NCI-H2196 treated with DMSO at 0.1 percent for 48 hours (cell line): ENCODE data around the gene RSPH10B2.
"Not testable (repeated sequence)": the region's sequence is repeated elsewhere in the genome, so short reads cannot be mapped to it uniquely, and the experiment has no call there.

Experiments
- DNase-seq: peaks from one replicate; lab custom pipeline; 2025; ENCODE audit not compliant: unreplicated experiment; lab: John Stamatoyannopoulos, UW

Gene RSPH10B2

GRCh38 chr7:6781581-6781980 is 27.7 kb downstream of the RSPH10B2 start:
- DNase-seq = not testable (repeated sequence)

- DNase-seq = not testable (repeated sequence)
Measured at GRCh38 chr7:6789353-6789752, 35.5 kb downstream of the RSPH10B2 start.

GRCh38 chr7:6792113-6792872 is 38.4 kb downstream of the RSPH10B2 start:
- not testable (repeated sequence) for DNase-seq

- DNase-seq = not testable (repeated sequence)
Measured at GRCh38 chr7:6794276-6794675, 40.4 kb downstream of the RSPH10B2 start.

GRCh38 chr7:6797218-6797617 is 43.3 kb downstream of the RSPH10B2 start:
- not testable (repeated sequence) for DNase-seq

- DNase-seq = not testable (repeated sequence)
Measured at GRCh38 chr7:6798047-6798446, 44.1 kb downstream of the RSPH10B2 start.

- DNase-seq = not testable (repeated sequence)
Measured at GRCh38 chr7:6799887-6800286, 46.0 kb downstream of the RSPH10B2 start.

- not testable (repeated sequence) for DNase-seq
Measured at GRCh38 chr7:6800331-6800730, 46.4 kb downstream of the RSPH10B2 start.

- DNase-seq = not testable (repeated sequence)
Measured at GRCh38 chr7:6807393-6807918, 53.6 kb downstream of the RSPH10B2 start.

- not testable (repeated sequence) for DNase-seq
Measured at GRCh38 chr7:6807959-6808358, 54.1 kb downstream of the RSPH10B2 start.

- DNase-seq = not testable (repeated sequence)
Measured at GRCh38 chr7:6813011-6813410, 59.1 kb downstream of the RSPH10B2 start.

GRCh38 chr7:6815470-6815869 is 61.6 kb downstream of the RSPH10B2 start:
- not testable (repeated sequence) for DNase-seq

- DNase-seq = not testable (repeated sequence)
Measured at GRCh38 chr7:6821622-6822021, 67.7 kb downstream of the RSPH10B2 start.

GRCh38 chr7:6825236-6826125 is 71.6 kb downstream of the RSPH10B2 start:
- not testable (repeated sequence) for DNase-seq

- peak; percentile 36 for DNase-seq
Measured at GRCh38 chr7:6826151-6826550, 72.2 kb downstream of the RSPH10B2 start, which contains the start of gene CCZ1B. Gene CCZ1B (minus strand): TSS chr7:6826275. CDS start chr7:6826197, 78 bp downstream.

GRCh38 chr7:6827180-6827579 is 73.3 kb downstream of the RSPH10B2 start:
- DNase-seq = not testable (repeated sequence)

- DNase-seq = not testable (repeated sequence)
Measured at GRCh38 chr7:6829616-6830015, 75.7 kb downstream of the RSPH10B2 start.

- DNase-seq = not testable (repeated sequence)
Measured at GRCh38 chr7:6830026-6830425, 76.1 kb downstream of the RSPH10B2 start.

- DNase-seq = no peak
Measured at GRCh38 chr7:6831018-6831725, 77.3 kb downstream of the RSPH10B2 start.

- no peak for DNase-seq
Measured at GRCh38 chr7:6833636-6834035, 79.7 kb downstream of the RSPH10B2 start.

- not testable (repeated sequence) for DNase-seq
Measured at GRCh38 chr7:6835521-6835920, 81.6 kb downstream of the RSPH10B2 start.
